Lower leg skin (tissue), 3 donors: ENCODE measurements around the gene ACTR3.

Source experiments
- CTCF ChIP-seq, 3 donors: fragments of 450-650 bp; IDR thresholded peaks; one replicate each; pipeline ENCODE4 v1.5.1; 2016; ENCODE audit warnings: antibody characterized with exemption in 3 of 3, mild to moderate bottlenecking in 3 of 3, moderate library complexity in 2 of 3
- POLR2A ChIP-seq, 2 donors: fragments of 450-650 bp; IDR thresholded peaks; one replicate each; pipeline ENCODE4 v1.6.1; 2016 to 2017; ENCODE audit warnings: antibody characterized with exemption in 2 of 2, mild to moderate bottlenecking in 1 of 2, moderate library complexity in 1 of 2

- TF ChIP-seq POLR2A (IDR thresholded peaks at IDR 0.05), result no peak
- no peak for TF ChIP-seq CTCF (IDR thresholded peaks at IDR 0.05)
Observed at GRCh38 chr2:113887009-113887792, 2.7 kb upstream of the ACTR3 start.
